H54 (cell line): ENCODE measurements around the gene GDF2.

ENCODE experiments used
- DNase-seq: peaks from one replicate; pipeline ENCODE4 v3.0.0; 2011; ENCODE audit warnings: low spot score, mixed read lengths; ENCODE audit not compliant: insufficient read length
- FAIRE-seq: peaks from 3 replicates; lab custom pipeline; 2011; peaks lifted over from hg19 to GRCh38; lab: Jason Lieb, UNC
- POLR2A ChIP-seq: IDR thresholded peaks from 2 replicates; pipeline ENCODE4 v1.6.1; 2011; ENCODE audit warnings: low read depth, mild to moderate bottlenecking, low read length

The GDF2 gene

DNA sequence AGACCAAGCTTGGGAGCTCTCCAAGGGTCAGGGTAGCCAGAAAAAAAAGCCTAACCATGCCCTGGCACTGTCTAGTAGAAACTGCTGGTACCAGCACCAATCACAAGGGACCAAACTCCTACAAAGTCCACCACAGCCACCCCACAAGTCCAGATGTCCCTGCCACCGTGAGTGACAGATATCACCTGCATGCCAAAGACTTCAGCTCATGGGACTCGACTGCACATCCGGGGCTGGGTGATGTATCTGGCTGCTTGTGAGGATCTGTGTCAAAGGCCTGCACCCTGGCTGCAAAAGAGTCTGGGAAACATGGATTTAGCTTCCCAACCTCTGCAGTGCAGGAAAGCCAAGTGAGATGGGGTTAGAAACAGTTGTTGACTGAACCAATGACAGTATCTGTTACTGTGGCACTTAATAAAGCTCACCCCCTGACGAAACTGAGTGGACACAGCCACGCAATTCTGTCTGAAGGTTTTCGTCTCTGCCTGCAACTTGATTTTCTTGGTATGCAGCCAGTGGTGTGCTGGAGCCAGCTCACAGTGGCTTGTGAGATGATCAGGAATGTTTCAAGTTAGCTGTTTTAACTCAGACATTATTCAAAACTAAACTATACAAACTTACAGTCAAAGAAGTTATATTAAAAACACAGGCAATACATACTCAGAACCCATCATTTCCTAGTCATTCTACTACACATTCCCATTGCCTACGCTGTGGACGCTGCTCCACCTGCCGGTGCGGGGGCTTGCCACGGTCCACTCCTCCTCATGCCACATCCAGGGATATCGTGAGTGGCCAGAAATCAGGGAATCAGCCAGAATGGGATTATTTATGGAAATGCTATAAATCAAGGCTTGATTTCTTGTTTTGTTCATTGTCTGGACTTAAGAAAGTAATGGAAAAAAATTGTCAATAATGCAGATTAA lies 52.6 kb downstream of the GDF2 start:
- no peak for FAIRE-seq
- no peak for DNase-seq

DNA sequence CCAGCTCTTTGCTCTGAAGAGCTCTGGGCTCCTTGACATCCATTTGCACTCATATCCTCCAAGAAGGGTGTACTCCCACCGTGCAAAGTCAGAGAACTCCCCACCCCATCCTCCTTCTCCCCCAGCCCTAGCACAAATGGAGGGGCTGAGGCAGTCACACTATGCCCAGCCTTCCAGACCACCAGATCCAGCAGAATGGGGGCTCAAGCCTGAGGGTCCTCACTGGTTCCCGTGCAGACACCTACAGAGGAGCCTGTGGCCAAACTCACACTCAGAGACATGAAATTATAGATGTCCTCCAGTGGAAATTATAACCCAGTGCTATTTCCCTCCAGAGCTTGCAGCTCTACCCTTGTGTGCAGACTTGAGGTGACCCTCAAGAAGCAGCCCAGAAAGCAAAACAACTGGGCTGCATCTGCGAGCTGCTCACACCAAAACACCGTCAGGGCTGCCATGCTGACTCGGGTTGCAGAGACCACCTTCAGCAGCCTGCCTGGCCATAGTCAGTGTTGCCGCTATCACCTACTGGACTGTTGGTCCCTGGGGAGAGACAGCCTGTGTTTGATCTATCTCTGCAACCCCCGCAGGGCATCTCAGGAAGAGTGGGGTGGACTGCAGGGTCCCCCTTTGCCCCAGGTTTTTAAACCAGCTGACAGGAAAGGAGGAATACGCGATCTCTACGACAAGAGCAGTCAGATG lies 54.4 kb downstream of the GDF2 start:
- TF ChIP-seq POLR2A, result no peak
- DNase-seq (no peak), FAIRE-seq (no peak)

More for the DNA sequence above, 52.6 kb downstream of the GDF2 start:
- no peak for TF ChIP-seq POLR2A
